ENCODE data around the gene B3GNT8. TPM values are rescaled to one million over a fixed set of nuclear protein-coding genes. Genes with fewer than 3 reads are reported as not detected.
"Not testable (repeated sequence)": the region's sequence is repeated elsewhere in the genome, so short reads cannot be mapped to it uniquely, and the experiment has no call there.

Gene B3GNT8
- polyA plus RNA-seq, 2 donors = 42.9 to 68.8 TPM

DNA sequence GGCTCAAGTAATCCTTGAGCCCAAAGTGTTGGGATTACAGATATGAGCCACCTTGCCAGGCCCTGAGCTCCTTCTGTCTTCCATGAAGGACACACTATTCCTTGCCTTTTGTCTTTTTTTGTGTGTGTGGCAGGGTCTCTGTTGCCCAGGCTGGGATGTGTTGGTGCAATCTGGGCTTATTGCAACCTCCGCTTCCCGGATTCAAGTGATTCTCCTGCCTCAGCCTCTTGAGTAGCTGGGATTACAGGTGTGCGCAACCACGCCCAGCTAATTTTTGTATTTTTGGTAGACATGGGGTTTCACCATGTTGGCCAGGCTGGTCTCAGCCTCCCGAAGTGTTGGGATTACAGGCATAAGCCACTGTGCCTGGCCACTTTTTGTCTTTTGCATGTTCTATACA is 18.3 kb downstream of the B3GNT8 start:
- 90 to 91% methylated on average over 5 of the region's 5 CpGs for WGBS, 2 donors
- H3K4me3 ChIP-seq (ENCODE audit: low read depth in 1 of 2, low read length in 2 of 2); H3K9me3 ChIP-seq (ENCODE audit: control insufficient read depth in 2 of 2, insufficient read depth in 1 of 2, low read depth in 1 of 2, low read length in 1 of 2); H3K27me3 ChIP-seq (ENCODE audit: control insufficient read depth in 1 of 2, insufficient read depth in 2 of 2, low read length in 2 of 2): not testable (repeated sequence)
- H3K36me3 ChIP-seq (ENCODE audit: control insufficient read depth in 2 of 2, insufficient read depth in 2 of 2, low read length in 1 of 2) = peaks cover 0 to 15% of the 10 kb centered on the region in 2 donors
- H3K4me1 ChIP-seq (ENCODE audit: control insufficient read depth in 2 of 2, insufficient read depth in 2 of 2, low read length in 1 of 2) = peaks cover 3 to 11% of the 10 kb centered on the region in 2 donors
- H3K27ac ChIP-seq (ENCODE audit: low read depth in 2 of 2, low read length in 1 of 2) = peak overlapping the region in 1 of 2 donors; percentile 3

DNA sequence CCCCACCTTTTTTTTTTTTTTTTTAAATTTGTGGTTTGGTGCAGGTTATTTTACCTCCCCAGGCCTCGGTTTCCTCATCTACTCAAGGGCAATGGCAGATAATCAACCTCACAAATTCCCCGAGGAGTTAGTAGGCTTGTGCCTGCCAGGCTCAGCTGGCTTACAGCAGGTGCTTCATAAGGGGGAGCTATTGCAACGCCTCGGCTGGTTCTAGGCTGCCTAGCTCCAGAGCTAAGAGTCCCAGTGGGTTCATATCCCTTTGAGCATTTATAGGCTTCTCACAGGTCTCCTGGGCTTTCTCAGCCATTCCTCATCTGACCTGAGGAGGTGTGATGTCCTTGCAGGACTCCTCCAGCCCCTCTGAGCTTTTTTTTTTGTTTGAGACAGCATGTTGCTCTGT is 18.9 kb downstream of the B3GNT8 start:
- Histone ChIP-seq H3K36me3 (ENCODE audit: control insufficient read depth in 2 of 2, insufficient read depth in 2 of 2, low read length in 1 of 2) (peaks cover 0 to 12% of the 10 kb centered on the region in 2 donors), H3K27ac (ENCODE audit: low read depth in 2 of 2, low read length in 1 of 2) (no peak overlapping the region), H3K27me3 (ENCODE audit: control insufficient read depth in 1 of 2, insufficient read depth in 2 of 2, low read length in 2 of 2) (no peaks in the 10 kb centered on the region), H3K9me3 (ENCODE audit: control insufficient read depth in 2 of 2, insufficient read depth in 1 of 2, low read depth in 1 of 2, low read length in 1 of 2) (no peaks in the 10 kb centered on the region), H3K4me3 (ENCODE audit: low read depth in 1 of 2, low read length in 2 of 2) (no peak overlapping the region), H3K4me1 (ENCODE audit: control insufficient read depth in 2 of 2, insufficient read depth in 2 of 2, low read length in 1 of 2) (peaks cover 5 to 15% of the 10 kb centered on the region in 2 donors)
- 77% methylated on average over 4 of the region's 4 CpGs for WGBS, 2 donors

DNA sequence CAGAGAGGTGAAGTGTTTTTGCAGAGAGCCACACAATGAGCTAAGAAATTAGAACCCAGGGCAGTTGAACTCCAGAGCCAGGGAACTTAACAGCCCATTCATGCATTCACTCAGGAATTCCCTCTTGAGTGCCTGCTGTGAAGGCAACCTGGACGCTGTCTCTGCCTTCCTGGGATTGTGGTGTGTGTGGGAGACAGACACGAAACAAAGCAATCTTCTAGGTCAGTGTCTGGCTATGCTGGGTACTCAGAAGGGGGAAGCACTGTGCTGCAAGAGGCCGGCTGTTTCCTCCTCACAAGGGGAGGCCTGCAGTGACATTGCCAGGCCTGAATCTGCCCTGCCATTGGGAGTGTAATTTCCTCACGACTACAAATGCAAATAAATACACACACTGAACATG is 19.9 kb downstream of the B3GNT8 start:
- no peak overlapping the region for H3K4me3 ChIP-seq (ENCODE audit: low read depth in 1 of 2, low read length in 2 of 2)
- H3K9me3 ChIP-seq (ENCODE audit: control insufficient read depth in 2 of 2, insufficient read depth in 1 of 2, low read depth in 1 of 2, low read length in 1 of 2) = no peaks in the 10 kb centered on the region
- peaks cover 0 to 10% of the 10 kb centered on the region in 2 donors for H3K36me3 ChIP-seq (ENCODE audit: control insufficient read depth in 2 of 2, insufficient read depth in 2 of 2, low read length in 1 of 2)
- peaks cover 5 to 18% of the 10 kb centered on the region in 2 donors for H3K4me1 ChIP-seq (ENCODE audit: control insufficient read depth in 2 of 2, insufficient read depth in 2 of 2, low read length in 1 of 2)
- peak overlapping the region; percentile 12 to 53 for H3K27ac ChIP-seq (ENCODE audit: low read depth in 2 of 2, low read length in 1 of 2)
- H3K27me3 ChIP-seq (ENCODE audit: control insufficient read depth in 1 of 2, insufficient read depth in 2 of 2, low read length in 2 of 2) = no peaks in the 10 kb centered on the region
- WGBS, 2 donors = 59 to 60% methylated on average over 4 of the region's 4 CpGs

DNA sequence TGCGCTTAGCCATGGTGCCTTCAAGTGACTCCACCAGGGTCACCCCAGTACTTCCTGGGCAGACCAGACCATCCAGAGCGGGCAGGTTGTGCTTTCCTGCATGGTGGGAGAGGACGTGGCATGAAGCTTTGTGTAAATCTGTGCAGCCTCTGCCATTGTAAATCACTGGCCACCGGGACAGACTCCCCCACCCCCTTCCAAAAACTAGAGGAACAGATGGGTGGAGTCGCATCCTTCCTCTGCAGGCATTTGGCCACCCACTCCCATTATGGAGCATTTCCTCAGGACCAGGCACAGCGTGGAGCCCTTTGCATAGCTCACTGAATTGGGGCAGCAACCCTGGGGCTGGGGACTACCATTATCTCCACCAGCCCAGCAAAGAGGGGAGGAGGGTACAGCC is 21.4 kb downstream of the B3GNT8 start:
- Histone ChIP-seq H3K4me1 (ENCODE audit: control insufficient read depth in 2 of 2, insufficient read depth in 2 of 2, low read length in 1 of 2) (peaks cover 2 to 15% of the 10 kb centered on the region in 2 donors), H3K27me3 (ENCODE audit: control insufficient read depth in 1 of 2, insufficient read depth in 2 of 2, low read length in 2 of 2) (no peaks in the 10 kb centered on the region), H3K36me3 (ENCODE audit: control insufficient read depth in 2 of 2, insufficient read depth in 2 of 2, low read length in 1 of 2) (peaks cover 0 to 9% of the 10 kb centered on the region in 2 donors), H3K4me3 (ENCODE audit: low read depth in 1 of 2, low read length in 2 of 2) (no peak overlapping the region), H3K9me3 (ENCODE audit: control insufficient read depth in 2 of 2, insufficient read depth in 1 of 2, low read depth in 1 of 2, low read length in 1 of 2) (no peaks in the 10 kb centered on the region), H3K27ac (ENCODE audit: low read depth in 2 of 2, low read length in 1 of 2) (peak overlapping the region; percentile 92 to 94)
- 72 to 76% methylated on average over 6 of the region's 6 CpGs for WGBS, 2 donors

DNA sequence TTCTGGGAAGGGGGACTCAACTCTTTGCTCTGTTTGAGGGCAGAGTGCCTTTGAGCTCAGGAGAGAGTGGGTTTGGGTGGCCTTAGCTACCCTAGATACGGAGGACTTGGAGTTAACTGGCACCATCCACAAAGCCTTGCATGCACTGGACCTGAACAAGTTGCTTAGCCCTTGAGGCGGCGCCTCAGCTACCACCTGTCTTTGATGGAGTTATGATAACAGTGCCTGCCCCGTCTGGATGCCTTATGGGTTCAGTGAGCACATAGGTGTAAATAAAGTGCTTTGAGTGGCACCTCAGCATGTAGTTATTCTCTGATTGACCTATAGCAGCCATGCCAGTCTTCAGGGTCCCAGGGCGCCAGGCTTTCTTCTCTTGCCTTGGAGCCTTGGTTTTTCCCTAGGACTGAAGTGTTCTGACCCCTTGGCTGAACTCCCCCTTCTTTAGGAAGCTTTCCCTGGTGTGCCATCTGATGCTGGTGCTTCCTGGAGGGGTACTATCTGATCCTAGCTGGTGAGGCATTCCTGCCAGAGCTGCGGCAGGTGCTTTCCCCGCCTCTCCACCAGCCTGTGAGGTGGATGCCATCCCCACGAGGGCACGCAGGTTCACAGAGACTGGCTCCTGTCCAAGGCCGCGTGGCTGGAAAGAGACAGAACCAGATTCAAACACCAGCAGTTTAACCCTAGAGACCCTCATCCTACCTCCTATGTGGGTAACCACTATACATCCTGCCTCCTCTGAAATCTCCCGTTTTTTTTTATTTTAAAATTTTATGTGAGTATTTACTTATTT is 23.8 kb downstream of the B3GNT8 start:
- Histone ChIP-seq H3K27me3 (ENCODE audit: control insufficient read depth in 1 of 2, insufficient read depth in 2 of 2, low read length in 2 of 2) (no peaks in the 10 kb centered on the region), H3K9me3 (ENCODE audit: control insufficient read depth in 2 of 2, insufficient read depth in 1 of 2, low read depth in 1 of 2, low read length in 1 of 2) (no peaks in the 10 kb centered on the region), H3K4me1 (ENCODE audit: control insufficient read depth in 2 of 2, insufficient read depth in 2 of 2, low read length in 1 of 2) (peaks cover 2 to 18% of the 10 kb centered on the region in 2 donors), H3K27ac (ENCODE audit: low read depth in 2 of 2, low read length in 1 of 2) (peak overlapping the region; percentile 57 to 72), H3K36me3 (ENCODE audit: control insufficient read depth in 2 of 2, insufficient read depth in 2 of 2, low read length in 1 of 2) (peaks cover 0 to 6% of the 10 kb centered on the region in 2 donors), H3K4me3 (ENCODE audit: low read depth in 1 of 2, low read length in 2 of 2) (no peak overlapping the region)
- 51 to 64% methylated on average over 12 of the region's 12 CpGs for WGBS, 2 donors

DNA sequence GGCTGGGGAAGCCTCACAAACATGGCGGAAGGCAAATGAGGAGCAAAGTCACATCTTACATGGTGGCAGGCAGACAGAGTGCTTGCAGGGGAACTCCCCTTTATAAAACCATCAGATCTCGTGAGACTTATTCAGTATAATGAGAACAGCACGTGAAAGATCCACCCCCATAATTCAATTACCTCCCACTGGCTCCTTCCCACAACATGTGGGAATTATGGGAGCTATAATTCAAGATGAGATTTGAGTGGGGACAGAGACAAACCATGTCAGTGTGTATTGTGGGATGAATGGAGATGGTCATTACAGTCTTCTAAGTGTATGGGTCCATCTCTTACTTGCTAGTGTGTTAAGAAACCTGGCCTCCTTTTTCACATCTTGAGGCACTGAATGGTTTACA is 25.2 kb downstream of the B3GNT8 start:
- peak overlapping the region in 1 of 2 donors; percentile 72 for H3K27ac ChIP-seq (ENCODE audit: low read depth in 2 of 2, low read length in 1 of 2)

DNA sequence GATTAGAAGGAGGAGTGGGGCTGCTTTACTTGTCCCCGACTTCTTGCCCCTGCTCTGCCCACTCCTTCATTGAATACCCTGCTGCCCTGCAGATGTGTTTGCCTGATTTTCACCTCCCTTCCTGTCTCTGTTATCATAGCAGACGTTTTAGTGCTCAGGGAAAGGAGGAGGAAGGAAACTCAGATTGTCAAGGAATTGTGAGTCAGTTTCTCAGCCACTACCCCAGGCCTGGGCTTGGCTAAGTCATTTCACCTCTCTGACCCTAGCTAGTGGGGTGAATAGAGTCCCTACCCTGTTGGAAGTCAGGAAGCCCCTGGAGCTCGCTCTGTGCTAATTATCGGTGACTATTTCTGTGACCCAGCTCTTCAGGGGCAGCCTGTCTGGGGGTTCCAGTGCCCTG is 25.7 kb downstream of the B3GNT8 start:
- 72 to 75% methylated on average over 4 of the region's 4 CpGs for WGBS, 2 donors
- no peaks in the 10 kb centered on the region for H3K9me3 ChIP-seq (ENCODE audit: control insufficient read depth in 2 of 2, insufficient read depth in 1 of 2, low read depth in 1 of 2, low read length in 1 of 2)
- peak overlapping the region; percentile 72 to 89 for H3K27ac ChIP-seq (ENCODE audit: low read depth in 2 of 2, low read length in 1 of 2)
- H3K4me1 ChIP-seq (ENCODE audit: control insufficient read depth in 2 of 2, insufficient read depth in 2 of 2, low read length in 1 of 2) = peaks cover 2 to 18% of the 10 kb centered on the region in 2 donors
- H3K27me3 ChIP-seq (ENCODE audit: control insufficient read depth in 1 of 2, insufficient read depth in 2 of 2, low read length in 2 of 2) = no peaks in the 10 kb centered on the region
- peaks cover 0 to 3% of the 10 kb centered on the region in 2 donors for H3K36me3 ChIP-seq (ENCODE audit: control insufficient read depth in 2 of 2, insufficient read depth in 2 of 2, low read length in 1 of 2)
- no peak overlapping the region for H3K4me3 ChIP-seq (ENCODE audit: low read depth in 1 of 2, low read length in 2 of 2)

More for the DNA sequence above, 25.2 kb downstream of the B3GNT8 start:
- peaks cover 2 to 18% of the 10 kb centered on the region in 2 donors for H3K4me1 ChIP-seq (ENCODE audit: control insufficient read depth in 2 of 2, insufficient read depth in 2 of 2, low read length in 1 of 2)
- peaks cover 0 to 3% of the 10 kb centered on the region in 2 donors for H3K36me3 ChIP-seq (ENCODE audit: control insufficient read depth in 2 of 2, insufficient read depth in 2 of 2, low read length in 1 of 2)
- H3K9me3 ChIP-seq (ENCODE audit: control insufficient read depth in 2 of 2, insufficient read depth in 1 of 2, low read depth in 1 of 2, low read length in 1 of 2) = no peaks in the 10 kb centered on the region
- H3K4me3 ChIP-seq (ENCODE audit: low read depth in 1 of 2, low read length in 2 of 2) = no peak overlapping the region
- WGBS, 2 donors = 70 to 75% methylated on average over 3 of the region's 3 CpGs
- no peaks in the 10 kb centered on the region for H3K27me3 ChIP-seq (ENCODE audit: control insufficient read depth in 1 of 2, insufficient read depth in 2 of 2, low read length in 2 of 2)

DNA sequence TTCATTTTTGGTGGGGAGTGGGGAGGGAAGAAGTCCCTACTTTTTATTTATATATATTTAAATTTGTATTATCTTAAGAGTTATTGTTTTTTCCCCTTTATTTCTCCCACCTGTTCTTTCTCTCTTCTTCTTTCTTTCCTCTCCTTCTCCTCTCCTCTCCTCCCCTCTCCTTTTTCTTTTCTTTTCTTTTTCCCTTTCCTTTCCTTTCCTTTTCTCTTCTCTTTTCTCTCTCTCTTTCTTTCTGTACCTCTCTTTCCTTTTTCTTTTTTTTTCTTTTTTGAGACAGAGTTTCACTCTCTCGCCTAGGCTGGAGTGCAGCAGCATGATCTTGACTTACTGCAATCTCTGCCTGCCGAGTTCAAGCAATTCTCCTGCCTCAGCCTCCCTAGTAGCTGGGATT is 27.6 kb downstream of the B3GNT8 start:
- Histone ChIP-seq H3K27ac (ENCODE audit: low read depth in 2 of 2, low read length in 1 of 2) (no peak overlapping the region), H3K36me3 (ENCODE audit: control insufficient read depth in 2 of 2, insufficient read depth in 2 of 2, low read length in 1 of 2) (peaks cover 0 to 3% of the 10 kb centered on the region in 2 donors), H3K4me1 (ENCODE audit: control insufficient read depth in 2 of 2, insufficient read depth in 2 of 2, low read length in 1 of 2) (peaks cover 2 to 13% of the 10 kb centered on the region in 2 donors), H3K4me3 (ENCODE audit: low read depth in 1 of 2, low read length in 2 of 2) (peak overlapping the region in 1 of 2 donors; percentile 97), H3K27me3 (ENCODE audit: control insufficient read depth in 1 of 2, insufficient read depth in 2 of 2, low read length in 2 of 2) (no peaks in the 10 kb centered on the region), H3K9me3 (ENCODE audit: control insufficient read depth in 2 of 2, insufficient read depth in 1 of 2, low read depth in 1 of 2, low read length in 1 of 2) (no peaks in the 10 kb centered on the region)
- 88 to 91% methylated on average over 2 of the region's 2 CpGs for WGBS, 2 donors

DNA sequence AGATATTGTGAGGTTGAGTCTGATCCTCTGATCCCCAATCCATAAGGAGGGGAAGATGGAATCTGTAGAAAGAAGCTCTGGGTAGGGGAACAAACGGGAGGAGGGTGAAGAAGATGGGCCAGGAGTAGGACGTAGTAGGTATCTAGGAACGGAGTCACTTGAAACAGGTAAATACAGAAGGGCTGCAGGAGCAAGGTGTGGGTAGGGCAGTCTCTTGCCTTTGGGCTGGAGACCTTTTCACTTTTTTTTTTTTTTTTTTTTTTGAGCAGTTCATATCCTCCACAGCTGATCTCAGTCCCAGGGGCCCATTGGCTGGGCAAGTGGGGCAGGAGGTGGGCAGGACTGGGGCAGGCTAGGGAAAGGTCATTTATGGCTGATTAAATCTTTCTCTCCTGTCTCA is 28.1 kb downstream of the B3GNT8 start:
- no peaks in the 10 kb centered on the region for H3K27me3 ChIP-seq (ENCODE audit: control insufficient read depth in 1 of 2, insufficient read depth in 2 of 2, low read length in 2 of 2)
- peaks cover 2 to 13% of the 10 kb centered on the region in 2 donors for H3K4me1 ChIP-seq (ENCODE audit: control insufficient read depth in 2 of 2, insufficient read depth in 2 of 2, low read length in 1 of 2)
- no peaks in the 10 kb centered on the region for H3K9me3 ChIP-seq (ENCODE audit: control insufficient read depth in 2 of 2, insufficient read depth in 1 of 2, low read depth in 1 of 2, low read length in 1 of 2)
- 78 to 82% methylated on average over 3 of the region's 3 CpGs for WGBS, 2 donors
- peak overlapping the region; percentile 94 to 97 for H3K4me3 ChIP-seq (ENCODE audit: low read depth in 1 of 2, low read length in 2 of 2)
- peaks cover 0 to 3% of the 10 kb centered on the region in 2 donors for H3K36me3 ChIP-seq (ENCODE audit: control insufficient read depth in 2 of 2, insufficient read depth in 2 of 2, low read length in 1 of 2)
- peak overlapping the region; percentile 49 to 75 for H3K27ac ChIP-seq (ENCODE audit: low read depth in 2 of 2, low read length in 1 of 2)

DNA sequence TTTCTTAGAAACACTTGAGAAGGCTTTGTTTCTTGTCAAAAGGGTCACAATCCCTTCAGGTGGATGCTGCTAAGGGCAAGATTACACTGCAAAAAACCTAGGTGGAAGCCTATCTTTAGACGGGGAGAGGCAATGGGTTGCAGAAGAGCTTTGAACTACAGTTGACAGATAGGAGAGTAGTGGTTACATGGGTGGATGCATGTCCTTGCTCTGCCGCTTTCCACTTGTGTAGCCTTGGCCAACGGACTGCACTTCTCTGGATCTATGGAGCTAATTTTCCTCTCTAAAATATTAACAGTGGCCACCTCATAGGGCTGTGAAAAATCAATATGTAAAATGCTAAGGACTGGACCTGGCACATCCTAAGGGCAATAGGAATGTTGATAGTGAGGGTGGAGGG is 28.6 kb downstream of the B3GNT8 start:
- no peaks in the 10 kb centered on the region for H3K9me3 ChIP-seq (ENCODE audit: control insufficient read depth in 2 of 2, insufficient read depth in 1 of 2, low read depth in 1 of 2, low read length in 1 of 2)
- peak overlapping the region; percentile 49 to 75 for H3K27ac ChIP-seq (ENCODE audit: low read depth in 2 of 2, low read length in 1 of 2)
- WGBS, 2 donors = 45 to 50% methylated on average over 3 of the region's 3 CpGs
- peaks cover 0 to 3% of the 10 kb centered on the region in 2 donors for H3K36me3 ChIP-seq (ENCODE audit: control insufficient read depth in 2 of 2, insufficient read depth in 2 of 2, low read length in 1 of 2)
- peaks cover 2 to 13% of the 10 kb centered on the region in 2 donors for H3K4me1 ChIP-seq (ENCODE audit: control insufficient read depth in 2 of 2, insufficient read depth in 2 of 2, low read length in 1 of 2)
- peak overlapping the region; percentile 94 to 97 for H3K4me3 ChIP-seq (ENCODE audit: low read depth in 1 of 2, low read length in 2 of 2)
- no peaks in the 10 kb centered on the region for H3K27me3 ChIP-seq (ENCODE audit: control insufficient read depth in 1 of 2, insufficient read depth in 2 of 2, low read length in 2 of 2)
